ENCODE results near the gene WWP2. TPM values are rescaled to one million over a fixed set of nuclear protein-coding genes. Genes with fewer than 3 reads are reported as not detected.
"Not testable (repeated sequence)": the region's sequence is repeated elsewhere in the genome, so short reads cannot be mapped to it uniquely, and the experiment has no call there.

Gene WWP2
- total and polyA plus RNA-seq, 4 donors = 26.1 to 86.6 (median 43.4) TPM

GRCh38 chr16:69787883-69788282, 25.8 kb downstream of the WWP2 start:
- H3K4me1 ChIP-seq (ENCODE audit: control insufficient read depth in 5 of 5, insufficient read depth in 5 of 5, low read length in 5 of 5) = no peaks in the 10 kb centered on the region
- peaks cover 8 to 19% (median 11%) of the 10 kb centered on the region in 4 donors for H3K36me3 ChIP-seq (ENCODE audit: control insufficient read depth in 4 of 4, insufficient read depth in 4 of 4, low read length in 4 of 4)
- TF ChIP-seq CTCF (IDR thresholded peaks at IDR 0.05; ENCODE audit: control extremely low read depth, extremely low read depth) = no peak
- H3K9me3 ChIP-seq (ENCODE audit: control insufficient read depth in 4 of 4, insufficient read depth in 3 of 4, low read length in 3 of 4) = no peaks in the 10 kb centered on the region
- H3K4me3 ChIP-seq = no peak overlapping the region
- H3K9ac ChIP-seq (ENCODE audit: insufficient read depth in 1 of 2, low read length in 2 of 2) = no peak overlapping the region
- WGBS, 2 donors = 98 to 99% methylated on average over 4 of the region's 4 CpGs
- no peak overlapping the region for H3K27ac ChIP-seq (ENCODE audit: low read depth in 1 of 2, low read length in 1 of 2)
- DNase-seq (no peak), ATAC-seq (ENCODE audit: insufficient read depth, low FRiP score) (no peak)
- H3K27me3 ChIP-seq (ENCODE audit: control insufficient read depth in 3 of 3, insufficient read depth in 3 of 3, low read length in 2 of 3) = no peaks in the 10 kb centered on the region

GRCh38 chr16:69791391-69791847, 29.3 kb downstream of the WWP2 start:
- H3K36me3 ChIP-seq (ENCODE audit: control insufficient read depth in 4 of 4, insufficient read depth in 4 of 4, low read length in 4 of 4) = peaks cover 4 to 13% (median 8%) of the 10 kb centered on the region in 4 donors
- H3K9ac ChIP-seq (ENCODE audit: insufficient read depth in 1 of 2, low read length in 2 of 2); H3K9me3 ChIP-seq (ENCODE audit: control insufficient read depth in 4 of 4, insufficient read depth in 3 of 4, low read length in 3 of 4); DNase-seq; H3K27ac ChIP-seq (ENCODE audit: low read depth in 1 of 2, low read length in 1 of 2); H3K4me1 ChIP-seq (ENCODE audit: control insufficient read depth in 5 of 5, insufficient read depth in 5 of 5, low read length in 5 of 5); H3K27me3 ChIP-seq (ENCODE audit: control insufficient read depth in 3 of 3, insufficient read depth in 3 of 3, low read length in 2 of 3); ATAC-seq (ENCODE audit: insufficient read depth, low FRiP score); H3K4me3 ChIP-seq: not testable (repeated sequence)
- WGBS, 2 donors = 93 to 95% methylated on average over 6 of the region's 6 CpGs

GRCh38 chr16:69793526-69793925, 31.4 kb downstream of the WWP2 start:
- H3K36me3 ChIP-seq (ENCODE audit: control insufficient read depth in 4 of 4, insufficient read depth in 4 of 4, low read length in 4 of 4) = peaks cover 2 to 9% (median 5%) of the 10 kb centered on the region in 4 donors
- H3K27ac ChIP-seq (ENCODE audit: low read depth in 1 of 2, low read length in 1 of 2) = no peak overlapping the region
- 83 to 89% methylated on average over 4 of the region's 4 CpGs for WGBS, 2 donors
- peaks cover 0 to 3% (median 0%) of the 10 kb centered on the region in 5 donors for H3K4me1 ChIP-seq (ENCODE audit: control insufficient read depth in 5 of 5, insufficient read depth in 5 of 5, low read length in 5 of 5)
- H3K9ac ChIP-seq (ENCODE audit: insufficient read depth in 1 of 2, low read length in 2 of 2) = no peak overlapping the region
- no peaks in the 10 kb centered on the region for H3K9me3 ChIP-seq (ENCODE audit: control insufficient read depth in 4 of 4, insufficient read depth in 3 of 4, low read length in 3 of 4)
- no peak overlapping the region for H3K4me3 ChIP-seq
- no peak for TF ChIP-seq CTCF (IDR thresholded peaks at IDR 0.05; ENCODE audit: control extremely low read depth, extremely low read depth)
- no peaks in the 10 kb centered on the region for H3K27me3 ChIP-seq (ENCODE audit: control insufficient read depth in 3 of 3, insufficient read depth in 3 of 3, low read length in 2 of 3)
- DNase-seq (no peak), ATAC-seq (ENCODE audit: insufficient read depth, low FRiP score) (no peak)

GRCh38 chr16:69794486-69794885, 32.4 kb downstream of the WWP2 start:
- Histone ChIP-seq H3K4me1 (ENCODE audit: control insufficient read depth in 5 of 5, insufficient read depth in 5 of 5, low read length in 5 of 5) (peaks cover 0 to 4% (median 0%) of the 10 kb centered on the region in 5 donors), H3K27ac (ENCODE audit: low read depth in 1 of 2, low read length in 1 of 2) (no peak overlapping the region), H3K36me3 (ENCODE audit: control insufficient read depth in 4 of 4, insufficient read depth in 4 of 4, low read length in 4 of 4) (peaks cover 2 to 11% (median 7%) of the 10 kb centered on the region in 4 donors), H3K27me3 (ENCODE audit: control insufficient read depth in 3 of 3, insufficient read depth in 3 of 3, low read length in 2 of 3) (no peaks in the 10 kb centered on the region), H3K9ac (ENCODE audit: insufficient read depth in 1 of 2, low read length in 2 of 2) (no peak overlapping the region), H3K9me3 (ENCODE audit: control insufficient read depth in 4 of 4, insufficient read depth in 3 of 4, low read length in 3 of 4) (no peaks in the 10 kb centered on the region), H3K4me3 (no peak overlapping the region)
- WGBS, 2 donors = 81 to 85% methylated on average over 2 of the region's 2 CpGs
- no peak for ATAC-seq (ENCODE audit: insufficient read depth, low FRiP score)
- peak in 2 of 3 donors; percentile 49 to 51 for DNase-seq
- TF ChIP-seq CTCF (IDR thresholded peaks at IDR 0.05; ENCODE audit: control extremely low read depth, extremely low read depth) = no peak
